GM21786 (cell line): Measurements from ENCODE around the gene COL4A4.

ENCODE experiments used
- ATAC-seq: cut with Tn5 transposase; IDR thresholded peaks from one replicate; pipeline ENCODE4 v1.9.1; 2021; ENCODE audit not compliant: unreplicated experiment

COL4A4 gene

GRCh38 chr2:227033471-227034148, 130.4 kb downstream of the COL4A4 start:
- ATAC-seq = peak; percentile 65

DNA sequence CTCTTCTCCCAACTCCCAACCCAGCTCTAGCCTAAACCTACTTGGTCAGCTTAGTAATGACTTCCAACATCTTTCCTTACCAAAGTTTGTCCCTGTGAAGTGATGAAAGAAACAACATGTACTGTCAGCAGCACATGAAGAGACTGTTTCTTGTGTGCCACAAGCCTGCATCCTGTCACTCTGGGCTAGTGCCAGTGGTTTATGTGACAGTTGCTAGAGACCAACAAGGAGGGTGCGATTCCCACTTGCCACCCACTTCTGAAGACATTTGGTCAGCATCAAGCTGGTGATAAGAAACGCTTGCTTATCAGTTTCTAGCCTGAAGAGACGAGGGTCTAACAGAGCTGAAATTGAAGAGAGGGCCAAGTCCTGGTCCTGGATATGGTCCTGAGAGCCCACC, 132.6 kb downstream of the COL4A4 start:
- ATAC-seq = no peak

DNA sequence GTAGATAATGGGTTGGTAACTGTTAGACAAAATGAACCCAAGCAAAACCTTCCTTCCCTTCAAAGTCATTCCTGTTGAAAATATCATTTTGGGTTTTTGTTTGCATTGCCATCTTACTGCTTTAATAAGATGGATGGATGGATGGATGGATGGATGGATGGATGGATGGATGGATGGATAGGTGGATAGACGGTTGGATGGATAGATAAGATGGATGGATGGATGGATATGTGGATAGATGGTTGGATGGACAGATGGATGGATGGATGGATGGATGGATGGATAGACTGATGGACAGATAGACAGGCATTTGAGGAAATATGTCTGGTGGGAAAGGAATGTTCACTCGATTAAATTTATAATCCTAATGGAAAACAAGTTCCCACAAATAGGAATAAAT, 133.2 kb downstream of the COL4A4 start:
- no peak for ATAC-seq

- no peak for ATAC-seq
Observed at GRCh38 chr2:227029426-227030105, 134.4 kb downstream of the COL4A4 start.

DNA sequence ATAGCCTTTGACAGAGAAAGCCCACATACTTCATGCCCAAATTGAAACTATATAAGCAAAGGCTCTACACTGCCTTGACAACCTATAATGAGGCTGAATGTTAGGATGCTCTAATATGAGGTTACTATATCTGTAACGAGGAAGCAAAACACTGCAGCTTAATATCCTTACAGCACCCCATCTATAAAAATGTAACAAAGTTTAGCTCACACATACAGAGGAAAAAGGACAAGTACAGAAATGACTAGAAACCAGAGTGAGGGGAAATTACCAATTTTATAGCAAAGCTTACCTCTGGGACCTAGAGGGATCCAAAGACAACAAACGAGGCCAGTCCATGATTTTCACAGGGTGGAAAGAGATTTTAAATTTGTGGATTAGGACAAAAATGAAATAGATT, 138.5 kb downstream of the COL4A4 start:
- peak; percentile 62 for ATAC-seq

DNA sequence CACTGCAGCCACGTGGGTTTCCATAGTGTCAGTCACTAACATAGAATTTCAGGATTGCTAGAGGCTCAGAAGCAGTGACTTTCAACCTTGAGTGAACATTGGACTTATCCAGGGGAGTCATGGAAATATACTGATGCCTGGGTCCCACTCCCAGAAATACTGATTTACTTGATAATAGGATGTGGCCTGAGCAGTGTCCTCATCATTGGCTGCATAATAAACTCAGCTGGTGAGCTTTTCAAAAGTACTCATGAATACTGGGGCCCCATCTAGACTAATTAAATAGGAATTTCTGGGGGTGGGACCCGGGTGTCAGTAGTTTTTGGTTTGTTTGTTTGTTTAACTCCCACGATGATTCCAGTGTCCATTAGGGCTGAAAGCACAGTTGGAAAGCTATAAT, 141.4 kb downstream of the COL4A4 start:
- no peak for ATAC-seq

- no peak for ATAC-seq
Observed at GRCh38 chr2:227020416-227020815, 143.6 kb downstream of the COL4A4 start.

DNA sequence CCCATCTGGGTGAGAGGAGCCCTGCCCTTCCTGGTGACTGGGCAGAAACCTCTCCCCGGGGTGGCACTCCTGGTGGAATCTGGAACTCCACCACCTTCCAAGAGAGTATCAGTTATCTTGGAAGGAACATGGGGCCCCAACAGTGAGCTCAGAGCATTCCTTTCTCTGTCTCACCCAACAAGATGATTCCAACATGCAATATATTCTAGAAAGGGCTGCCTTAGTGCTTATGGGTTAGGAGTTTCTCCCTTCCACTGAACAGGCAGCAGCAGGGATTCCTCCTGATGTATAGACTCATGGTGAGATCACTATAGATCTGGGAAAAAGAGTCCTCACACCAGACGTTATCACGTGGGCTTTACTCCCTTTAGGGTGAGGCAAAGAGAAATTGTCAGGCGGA, 147.1 kb downstream of the COL4A4 start:
- ATAC-seq = no peak

GRCh38 chr2:227013881-227014280, 150.1 kb downstream of the COL4A4 start:
- no peak for ATAC-seq

DNA sequence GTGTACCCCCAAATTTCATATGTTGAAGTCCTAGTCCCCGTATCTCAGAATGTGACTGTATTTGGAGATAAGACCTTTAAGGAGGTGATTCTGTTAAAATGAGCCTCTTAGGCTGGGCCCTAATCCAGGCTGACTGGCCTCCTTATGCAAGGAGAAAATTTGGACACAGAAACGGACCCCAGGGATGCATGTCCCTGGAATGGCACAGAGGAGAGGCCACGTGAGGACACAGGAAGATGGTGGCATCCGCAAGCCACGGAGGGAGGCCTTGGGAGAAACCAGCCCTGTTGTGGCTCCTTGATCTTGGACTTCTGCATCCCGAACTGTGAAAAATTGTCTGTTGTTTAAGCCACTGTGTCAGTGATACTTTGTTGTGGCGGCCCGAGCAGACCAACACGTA, 150.7 kb downstream of the COL4A4 start:
- no peak for ATAC-seq

DNA sequence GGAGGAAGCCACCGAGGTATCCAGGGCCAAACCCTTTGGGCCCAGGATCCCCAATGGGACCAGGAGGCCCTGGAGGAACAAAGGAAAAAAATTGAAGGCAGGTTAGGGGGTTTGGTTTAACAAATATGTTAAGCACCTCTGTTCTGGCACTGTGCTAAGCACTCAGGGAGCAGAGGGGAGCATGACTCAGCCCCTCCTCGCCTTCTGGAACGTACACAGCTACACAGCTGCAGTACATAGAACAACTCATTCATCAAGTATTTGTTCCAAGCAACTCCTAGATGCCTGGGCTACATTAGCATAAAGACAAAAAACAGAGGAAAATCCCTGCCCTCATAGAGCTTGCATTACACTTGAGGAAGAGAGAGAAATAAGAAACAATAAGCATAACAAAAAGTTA, 153.6 kb downstream of the COL4A4 start:
- no peak for ATAC-seq

GRCh38 chr2:227007940-227008339, 156.1 kb downstream of the COL4A4 start:
- ATAC-seq = no peak

GRCh38 chr2:227007148-227007547, 156.9 kb downstream of the COL4A4 start:
- no peak for ATAC-seq

DNA sequence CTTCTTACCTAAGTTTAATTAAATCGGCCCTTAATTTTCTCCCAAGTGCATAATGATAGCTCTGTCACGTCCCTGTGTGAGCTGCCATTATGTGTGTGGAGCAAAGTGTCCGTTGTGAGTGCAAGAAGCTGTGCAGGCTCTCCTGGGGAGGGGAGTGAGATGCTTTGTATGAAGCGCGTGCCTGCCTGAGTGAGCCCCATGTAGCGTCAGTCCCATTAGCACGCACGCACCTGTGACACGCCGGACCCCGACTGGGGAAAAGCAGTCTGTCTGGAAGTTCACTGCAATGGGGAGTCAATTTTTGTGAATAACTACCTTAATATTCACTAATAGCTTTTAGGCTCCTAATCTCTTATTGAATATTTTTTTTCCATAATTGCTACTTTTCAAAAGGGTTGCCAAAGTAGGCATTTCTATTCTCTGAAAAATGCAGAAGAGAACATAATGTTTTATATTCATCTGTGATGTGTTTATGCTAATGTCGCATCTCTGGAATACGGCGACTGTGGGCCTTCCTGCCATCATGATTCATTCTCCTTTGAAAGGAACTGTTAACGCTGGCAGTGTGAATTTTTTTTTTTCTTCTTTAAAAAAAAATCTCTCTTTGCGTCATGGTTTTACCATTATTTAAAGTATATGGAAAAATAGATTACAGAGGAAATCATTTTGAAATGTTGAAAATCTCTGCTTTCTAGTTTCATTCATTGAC, 157.7 kb downstream of the COL4A4 start:
- ATAC-seq = no peak

GRCh38 chr2:227004482-227004881, 159.5 kb downstream of the COL4A4 start:
- no peak for ATAC-seq

DNA sequence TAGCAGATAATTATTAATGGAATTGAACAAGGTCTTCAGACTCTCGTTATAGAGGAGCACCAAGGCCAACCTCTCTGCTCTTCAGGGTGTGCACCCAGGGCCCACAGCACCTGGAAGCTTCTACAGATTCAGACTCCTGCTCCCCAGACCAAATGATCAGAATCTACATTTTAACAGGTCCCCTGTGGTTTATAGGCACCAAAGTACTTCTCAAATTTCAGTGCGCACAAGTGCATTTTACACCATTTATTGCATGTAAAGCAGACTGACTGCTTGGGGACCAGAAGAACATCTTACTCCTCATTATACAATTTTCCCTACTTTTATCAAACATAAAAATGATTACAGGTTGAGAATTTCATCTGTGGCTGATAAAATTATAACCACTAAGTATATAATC, 163.9 kb downstream of the COL4A4 start:
- no peak for ATAC-seq

DNA sequence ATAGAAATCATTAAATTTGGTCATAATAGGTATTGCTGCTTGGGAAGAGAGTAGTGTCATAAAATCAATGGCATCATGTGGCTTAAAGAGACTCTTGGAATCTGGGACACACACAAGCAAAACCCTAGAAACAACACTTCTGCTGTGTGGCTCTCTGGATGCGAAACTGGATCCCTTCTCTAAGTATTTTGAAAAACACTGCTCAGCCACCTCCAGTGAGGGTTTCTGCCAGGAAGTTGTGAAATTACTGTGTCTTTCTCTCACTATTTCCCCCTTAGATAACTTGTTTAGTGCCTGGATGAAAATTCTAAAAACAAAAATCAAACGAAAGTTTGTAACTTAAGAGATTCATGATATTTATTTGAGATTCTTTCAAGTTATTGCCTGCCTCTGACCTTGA, 164.3 kb downstream of the COL4A4 start:
- ATAC-seq = no peak

DNA sequence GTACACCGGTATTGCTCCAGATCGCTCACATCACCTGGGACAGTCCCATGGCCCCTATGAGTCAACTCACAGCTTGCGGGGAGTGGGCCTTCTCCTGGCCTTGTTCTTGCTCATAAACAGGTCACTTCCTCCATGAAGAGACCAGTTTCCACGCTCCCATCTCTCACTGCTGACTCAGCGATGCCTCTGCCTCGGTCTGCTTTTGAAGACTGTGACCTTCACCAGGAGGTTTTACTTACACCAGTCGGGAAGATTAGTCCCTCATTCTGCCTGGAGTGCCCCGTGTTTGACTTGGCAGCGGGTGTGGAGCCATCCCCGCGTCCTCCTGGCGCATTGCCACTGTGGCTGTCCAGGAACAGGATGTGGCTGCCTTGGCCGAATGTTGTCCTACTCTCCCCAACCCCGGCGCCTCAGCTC, 168.4 kb downstream of the COL4A4 start:
- ATAC-seq = no peak

- no peak for ATAC-seq
Observed at GRCh38 chr2:226994775-226995174, 169.2 kb downstream of the COL4A4 start.

DNA sequence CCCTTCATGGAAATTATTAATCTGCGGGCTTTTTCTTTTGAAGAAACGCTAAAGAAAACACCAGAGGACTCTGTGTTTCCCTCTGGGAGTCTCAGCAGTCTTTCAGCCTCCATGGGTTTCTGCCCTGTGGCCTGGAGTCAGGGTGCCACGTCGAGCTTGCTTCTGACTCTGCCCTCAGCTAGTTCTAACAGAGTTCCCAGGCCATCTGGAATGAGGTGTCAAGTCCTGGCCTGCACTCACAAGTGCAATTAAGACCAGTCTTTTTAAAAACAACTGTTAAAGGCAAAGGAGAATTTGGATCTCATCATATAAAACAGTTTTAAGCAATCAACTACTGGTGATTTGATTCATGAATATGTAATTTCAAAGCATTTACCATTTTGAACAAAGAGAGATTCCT, 170.8 kb downstream of the COL4A4 start:
- no peak for ATAC-seq

- ATAC-seq = no peak
Observed at GRCh38 chr2:226991663-226992062, 172.3 kb downstream of the COL4A4 start.

- no peak for ATAC-seq
Observed at GRCh38 chr2:226985583-226985946, 178.4 kb downstream of the COL4A4 start.
